ENCODE data around the gene FAHD2A.
A peak's percentile ranks its signal among the peaks of the same experiment; 100 is the strongest.
"Not testable (repeated sequence)": the region's sequence is repeated elsewhere in the genome, so short reads cannot be mapped to it uniquely, and the experiment has no call there.

Gene FAHD2A

DNA sequence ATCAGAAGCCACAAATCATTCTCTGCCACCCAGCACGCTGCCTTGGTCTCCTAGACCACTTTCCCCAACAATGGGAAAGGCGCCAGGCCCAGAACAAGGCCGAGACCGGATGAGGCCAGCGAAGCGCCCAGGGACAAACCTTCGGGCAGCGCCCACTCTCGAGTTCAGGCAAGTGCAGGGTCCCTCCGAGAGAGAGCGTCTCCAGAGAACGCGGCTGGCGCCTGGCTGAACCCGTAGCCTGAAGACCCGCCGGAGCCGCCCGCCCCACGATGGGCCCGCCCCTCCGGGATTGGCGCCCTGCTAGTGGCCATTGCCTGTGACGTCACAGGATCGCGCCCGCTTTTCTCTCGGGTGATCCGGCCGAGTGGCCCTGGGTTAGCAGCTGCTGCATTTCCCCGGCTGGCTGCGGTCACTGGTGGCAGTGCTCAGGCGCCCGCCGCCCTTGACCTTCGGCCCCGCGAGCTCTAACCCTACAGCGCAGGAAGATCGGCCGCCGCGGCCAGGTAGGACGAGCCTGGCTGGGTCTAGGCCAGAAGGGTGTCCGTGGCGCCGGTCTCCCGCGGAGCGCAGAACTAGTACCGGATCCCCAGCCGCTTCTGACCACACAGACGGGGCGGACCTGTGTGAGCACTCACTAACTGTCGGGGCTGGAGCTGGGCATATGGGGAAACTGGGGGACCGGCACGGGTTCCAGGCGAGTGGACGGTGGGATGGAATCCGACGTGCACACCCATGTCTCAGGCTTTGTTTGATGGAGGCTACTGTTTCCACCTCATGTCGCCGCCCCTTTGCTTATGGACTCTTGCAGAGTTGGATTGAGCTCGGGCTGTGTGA, at the start of gene FAHD2A:
TSS of gene FAHD2A (plus strand) at position 339 of the 834 bp plus-strand sequence. CDS start 2,851 bp downstream, outside the sequence.
- peak; percentile 89 to 92 for DNase-seq

- DNase-seq: no peak
These were observed 49.4 kb upstream of the FAHD2A start for GRCh38 chr2:95353055-95353575.

DNA sequence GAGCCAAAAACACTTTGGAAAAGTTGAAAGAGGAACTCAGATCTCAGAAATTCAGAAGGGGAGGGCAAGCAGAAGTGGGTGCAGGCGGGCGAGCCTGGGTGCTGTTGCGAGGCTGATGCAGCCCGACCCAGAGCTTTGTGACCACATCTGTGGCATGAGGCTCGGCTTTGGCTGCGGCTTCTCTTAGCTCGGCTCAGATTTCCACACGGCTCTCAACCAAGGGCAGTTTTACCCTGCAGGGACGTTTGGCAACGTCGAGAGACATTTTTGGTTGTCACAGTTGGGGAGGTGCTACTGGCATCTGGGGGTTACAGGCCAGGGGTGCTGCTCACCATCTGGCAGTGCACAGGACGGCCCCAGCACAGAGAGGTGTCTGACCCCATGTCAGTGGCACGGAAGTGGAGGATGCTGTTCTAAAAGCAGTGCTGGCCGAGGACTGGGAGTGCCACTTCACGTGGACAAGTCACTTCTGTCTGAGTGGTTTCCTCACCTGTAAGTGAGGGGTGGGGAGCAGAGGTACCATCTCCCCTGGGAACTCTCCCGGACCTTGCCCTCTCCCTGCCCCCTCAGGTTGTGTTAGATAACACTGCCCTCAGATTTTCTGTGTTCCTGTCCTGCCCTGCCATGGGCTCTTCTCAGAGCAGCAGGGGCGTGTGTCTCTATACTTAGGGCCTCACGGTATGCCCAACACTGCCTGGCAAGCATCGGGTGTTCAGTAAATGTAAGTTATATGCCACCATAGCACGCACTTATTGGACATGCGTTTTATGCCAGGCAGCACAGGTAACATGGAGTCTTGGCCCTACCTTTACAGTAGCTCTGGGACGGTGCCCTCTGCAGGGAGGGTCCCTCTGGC, 48.7 kb upstream of the FAHD2A start:
- no peak for DNase-seq

GRCh38 chr2:95354469-95354901, 48.0 kb upstream of the FAHD2A start:
- DNase-seq: no peak

GRCh38 chr2:95354925-95355324, 47.6 kb upstream of the FAHD2A start:
- no peak for DNase-seq

- not testable (repeated sequence) for DNase-seq
These were observed 47.0 kb upstream of the FAHD2A start for GRCh38 chr2:95355486-95355885.

DNA sequence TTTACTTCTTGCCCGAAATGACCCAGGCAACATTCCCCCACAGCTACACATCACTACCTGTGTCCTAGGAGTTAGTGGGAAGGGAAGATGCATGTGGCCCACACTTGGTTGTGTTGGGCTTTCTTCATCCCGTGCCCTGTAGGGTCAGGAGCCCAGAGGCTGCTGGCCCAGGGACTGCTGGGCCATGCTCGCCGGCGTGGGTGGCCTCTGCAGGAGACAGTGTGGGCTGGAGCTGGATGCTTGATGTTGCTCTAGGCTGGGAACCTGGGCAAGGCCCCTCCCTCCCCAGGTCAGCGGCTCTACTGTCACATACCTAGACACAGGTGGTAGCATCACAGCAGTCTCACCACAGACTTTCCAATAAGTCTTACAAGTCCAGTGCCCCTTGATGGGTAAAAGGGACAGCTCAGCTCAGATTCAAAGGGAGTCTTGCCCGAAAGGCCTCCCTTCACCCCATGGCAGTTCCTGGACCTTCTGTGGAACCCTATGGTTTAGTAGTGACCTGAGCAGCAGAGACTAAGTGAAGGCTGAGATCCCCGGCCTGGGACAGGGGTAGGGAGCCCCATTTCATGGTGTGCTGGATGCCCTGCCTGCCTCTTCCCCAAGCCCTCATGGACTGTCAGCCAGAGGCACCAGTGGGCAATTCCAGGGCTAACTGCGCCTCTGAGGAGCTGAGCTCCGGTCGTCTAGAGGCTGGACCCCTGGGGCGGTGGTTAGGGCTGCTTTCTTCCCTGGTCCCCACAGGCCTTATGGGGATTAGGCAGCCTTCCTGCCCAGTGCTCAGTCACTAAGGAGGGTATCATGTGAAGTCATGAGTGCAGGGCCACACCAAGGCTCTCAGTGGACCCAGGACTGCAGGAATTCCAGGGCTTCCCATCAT, 45.4 kb upstream of the FAHD2A start:
- DNase-seq: no peak

DNA sequence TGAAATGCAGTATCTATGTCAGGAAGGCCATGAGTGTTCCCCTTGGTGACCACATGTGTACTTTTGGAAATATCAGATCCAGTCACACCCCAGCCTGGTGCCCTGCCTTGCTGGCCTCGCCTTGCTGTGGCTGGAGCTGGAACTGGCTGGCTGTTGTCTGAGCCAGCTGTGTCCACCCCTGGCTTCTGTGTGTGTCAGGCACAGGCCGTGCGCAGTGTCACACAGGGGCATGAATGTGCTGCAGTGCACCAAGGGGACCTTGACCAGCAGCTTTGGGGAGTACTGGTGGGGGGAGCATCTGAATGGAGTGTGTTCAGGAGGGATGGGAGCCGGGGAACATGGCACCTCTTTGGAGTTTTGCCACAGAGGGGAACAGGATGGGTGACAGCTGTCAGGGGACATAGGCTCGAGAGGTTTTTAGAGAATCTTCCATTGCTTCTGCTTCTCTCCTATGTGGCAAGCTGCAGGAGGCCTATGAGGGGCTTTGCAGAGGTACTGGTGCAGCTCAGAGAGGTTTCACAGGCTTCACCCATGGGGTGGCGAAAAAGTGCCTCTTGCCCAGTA, 44.7 kb upstream of the FAHD2A start:
- DNase-seq: no peak

DNA sequence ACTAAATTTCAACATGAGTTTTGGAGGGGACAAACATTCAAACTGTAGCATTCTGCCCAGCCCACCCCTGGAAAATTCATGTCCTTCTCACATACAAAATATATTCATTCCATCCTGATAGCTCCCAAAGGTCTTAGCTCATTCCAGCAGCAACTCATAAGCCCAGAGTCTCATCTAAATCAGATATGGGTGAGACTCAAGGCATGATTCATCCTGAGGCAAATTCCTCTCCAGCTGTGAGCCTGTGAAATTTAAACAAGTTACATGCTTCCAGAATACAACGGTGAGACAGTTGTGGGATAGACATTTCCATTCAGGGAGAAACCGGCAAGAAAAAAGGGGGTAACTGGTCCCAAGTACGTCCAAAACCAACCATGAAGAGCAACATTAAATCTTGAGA, 43.5 kb upstream of the FAHD2A start:
- DNase-seq: no peak

DNA sequence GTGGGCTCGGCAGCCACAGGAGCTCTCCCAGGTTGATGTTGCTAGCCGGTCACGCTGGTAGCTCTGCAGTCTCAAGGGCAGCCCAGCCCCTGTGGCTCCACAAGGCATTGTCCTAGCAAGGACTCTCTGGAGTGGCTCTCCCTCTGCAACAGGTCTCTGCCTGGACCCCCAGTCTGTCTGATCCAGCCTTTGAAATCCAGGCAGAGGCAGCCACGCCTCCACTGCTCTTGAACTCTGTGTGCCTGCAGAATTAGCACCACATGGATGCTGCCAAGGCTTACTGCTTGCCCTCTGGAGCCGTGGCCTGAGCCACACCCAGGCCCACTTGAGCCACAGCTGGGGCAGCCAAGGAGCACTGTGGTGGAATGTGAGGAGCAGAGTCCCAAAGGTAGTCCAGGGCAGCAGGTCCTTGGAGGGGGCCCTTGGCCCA, 43.0 kb upstream of the FAHD2A start:
- no peak for DNase-seq

DNA sequence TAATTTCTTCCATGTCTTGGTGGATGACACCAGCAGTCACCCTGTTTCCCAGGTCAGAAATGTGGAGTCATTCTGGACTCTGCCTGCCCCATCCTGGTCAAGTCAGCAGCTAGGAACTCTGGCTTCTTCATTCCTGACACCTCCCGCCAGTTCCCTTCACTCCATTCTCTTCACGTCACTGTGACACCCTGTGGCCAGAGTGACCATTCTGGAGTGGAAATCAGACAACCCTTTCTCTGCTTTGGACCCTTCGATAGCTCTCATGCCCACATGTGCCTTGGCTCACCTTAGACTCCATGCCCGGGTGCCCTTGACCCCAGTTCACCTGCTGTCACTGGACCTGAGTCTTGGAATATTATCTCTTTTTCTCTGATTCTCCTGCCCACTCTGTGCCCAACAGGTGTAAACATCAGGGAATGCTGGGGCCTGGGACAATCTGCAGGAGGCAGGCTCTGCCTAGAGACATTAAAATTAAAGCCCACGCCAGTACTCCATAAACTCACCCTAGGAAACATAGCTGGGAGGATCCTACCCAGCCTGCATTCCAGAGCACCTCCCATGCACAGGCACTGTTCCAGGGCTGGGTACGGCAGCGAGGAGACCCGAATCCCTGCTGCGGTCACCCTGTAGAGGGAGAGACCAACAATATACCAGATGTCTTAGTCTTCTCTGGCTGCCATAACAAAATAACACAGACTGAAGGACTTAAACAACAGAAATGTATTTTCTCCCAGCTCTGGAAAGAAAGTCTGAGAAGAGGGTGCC, 41.1 kb upstream of the FAHD2A start:
- DNase-seq: no peak

DNA sequence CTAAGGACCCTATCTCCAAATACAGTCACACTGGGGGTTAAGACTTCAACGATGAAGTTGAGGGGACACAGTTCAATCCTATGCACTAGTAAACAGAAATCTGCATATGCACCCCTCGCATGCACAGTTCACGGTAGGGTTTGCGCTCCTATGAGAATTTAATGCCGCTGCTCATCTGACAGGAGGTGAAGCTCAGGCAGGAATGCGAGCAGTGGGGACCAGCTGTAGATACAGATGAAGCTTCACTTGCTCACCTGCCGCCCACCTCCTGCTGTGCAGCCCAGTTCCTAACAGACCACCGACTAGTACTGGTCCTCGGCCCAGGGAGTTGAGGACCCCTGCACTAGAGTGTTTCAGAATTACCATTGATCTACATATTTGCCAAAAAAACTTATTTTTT, 40.0 kb upstream of the FAHD2A start:
- no peak for DNase-seq

DNA sequence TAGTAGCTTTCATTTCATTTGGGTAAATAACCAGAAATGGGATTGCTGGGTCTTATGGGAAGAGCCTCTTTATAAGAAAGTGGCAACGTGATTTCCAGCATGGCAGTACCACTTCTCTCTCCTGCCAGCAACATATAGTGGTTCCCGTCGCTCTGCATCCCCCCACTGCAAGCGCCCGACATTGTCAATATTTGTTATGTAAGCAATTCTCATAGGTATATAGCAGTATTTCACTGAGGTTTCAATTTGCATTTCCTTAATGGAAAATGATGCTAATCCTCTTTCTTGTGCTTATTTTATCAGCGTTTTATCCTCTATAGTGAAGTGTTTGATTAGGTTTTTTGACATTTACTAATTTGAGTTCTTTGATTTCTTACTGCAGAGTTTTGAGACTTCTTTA, 36.0 kb upstream of the FAHD2A start:
- DNase-seq: no peak

GRCh38 chr2:95372216-95372829, 30.2 kb upstream of the FAHD2A start:
- DNase-seq: no peak

GRCh38 chr2:95372845-95373244, 29.7 kb upstream of the FAHD2A start:
- DNase-seq: no peak

GRCh38 chr2:95374029-95374428, 28.5 kb upstream of the FAHD2A start:
- DNase-seq: no peak

GRCh38 chr2:95374451-95374920, 28.0 kb upstream of the FAHD2A start:
- no peak for DNase-seq

DNA sequence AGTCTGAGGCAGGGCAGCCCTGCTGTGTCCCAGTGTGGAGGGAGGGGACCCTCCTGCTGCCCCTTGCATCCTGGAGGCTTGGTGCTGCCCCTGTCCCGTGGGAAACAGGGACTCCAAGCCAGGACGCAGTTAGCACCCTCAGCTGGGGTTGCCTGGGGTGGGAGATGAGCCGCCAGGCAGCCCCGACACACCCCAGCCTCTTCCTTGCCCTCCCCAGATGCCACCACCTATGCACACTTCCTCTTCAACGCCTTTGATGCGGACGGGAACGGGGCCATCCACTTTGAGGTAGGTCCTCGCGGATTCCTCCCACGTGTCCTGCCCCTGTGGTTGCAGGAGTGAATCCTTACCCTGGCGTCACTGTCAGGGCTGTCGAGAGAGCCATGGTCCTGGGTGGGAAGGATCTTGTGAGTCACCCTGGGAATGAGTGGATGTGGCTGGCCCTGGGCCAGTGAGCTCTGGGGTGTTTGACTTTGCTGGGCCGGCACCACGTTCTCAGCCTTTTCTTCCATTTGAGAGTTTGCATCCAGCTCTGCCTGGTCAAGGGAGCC, 27.5 kb upstream of the FAHD2A start:
- DNase-seq: no peak

- no peak for DNase-seq
These were observed 26.9 kb upstream of the FAHD2A start for GRCh38 chr2:95375532-95376150.

Data from hippocampal formation (tissue), 2 donors.